Natural killer cell (primary cell): ENCODE measurements around the gene PHLDB3. TPM values are rescaled to one million over a fixed set of nuclear protein-coding genes. Genes with fewer than 3 reads are reported as not detected.
"Not testable (repeated sequence)": the region's sequence is repeated elsewhere in the genome, so short reads cannot be mapped to it uniquely, and the experiment has no call there.

ENCODE experiments used
- ATAC-seq, 3 donors: fragments of 150-1000 bp in 2 of 3; fragments of 200-7000 bp in 1 of 3; cut with Tn5 transposase; 1 replicate in 1 of 3; 2 replicates in 2 of 3; pipeline ENCODE4 v1.10.0; 2021; ENCODE audit warnings: mild to moderate bottlenecking in 2 of 3, moderate library complexity in 2 of 3
- DNase-seq, 2 donors: peaks; one replicate each; pipeline versions ENCODE4 v3.0.0 to v3.0.0-alpha.2; 2013 to 2021; ENCODE audit warnings: mixed read lengths in 1 of 2
- H3K27ac ChIP-seq: one replicate; pipeline ENCODE4 v1.5.1; 2013; ENCODE audit warnings: mild to moderate bottlenecking, low read length
- H3K27me3 ChIP-seq: one replicate; pipeline ENCODE4 v1.6.1; 2013; ENCODE audit warnings: low read length; ENCODE audit not compliant: control insufficient read depth, insufficient read depth
- H3K36me3 ChIP-seq: one replicate; pipeline ENCODE4 v1.6.1; 2013; ENCODE audit warnings: low read length; ENCODE audit not compliant: control insufficient read depth, insufficient read depth
- H3K4me1 ChIP-seq: one replicate; pipeline ENCODE4 v1.6.1; 2013; ENCODE audit warnings: low read length; ENCODE audit not compliant: control insufficient read depth, insufficient read depth
- H3K4me3 ChIP-seq: one replicate; pipeline ENCODE4 v1.5.1; 2013; ENCODE audit warnings: low read length
- H3K9me3 ChIP-seq: one replicate; pipeline ENCODE4 v1.6.1; 2013; ENCODE audit warnings: low read length; ENCODE audit not compliant: control insufficient read depth, insufficient read depth
- H3K27ac Mint-ChIP-seq, 2 donors: one replicate each; pipeline ENCODE4 v1.8.0; 2022; ENCODE audit warnings: mild to moderate bottlenecking in 2 of 2, mixed read lengths in 2 of 2, moderate library complexity in 1 of 2
- H3K27me3 Mint-ChIP-seq, 2 donors: one replicate each; pipeline ENCODE4 v1.8.0; 2022; ENCODE audit warnings: low read depth in 2 of 2, mixed read lengths in 2 of 2
- H3K36me3 Mint-ChIP-seq: one replicate; pipeline ENCODE4 v1.8.0; 2022; ENCODE audit warnings: mixed read lengths
- H3K4me1 Mint-ChIP-seq, 2 donors: one replicate each; pipeline ENCODE4 v1.8.0; 2022; ENCODE audit warnings: mixed read lengths in 2 of 2
- H3K4me3 Mint-ChIP-seq: one replicate; pipeline ENCODE4 v1.8.0; 2022; ENCODE audit warnings: mild to moderate bottlenecking, moderate library complexity, mixed read lengths
- H3K9me3 Mint-ChIP-seq, 2 donors: one replicate each; pipeline ENCODE4 v1.8.0; 2022; ENCODE audit warnings: mixed read lengths in 2 of 2
- CTCF ChIP-seq: fragments of 200-600 bp; IDR thresholded peaks from one replicate; pipeline ENCODE4 v1.8.0; 2022; ENCODE audit warnings: antibody characterized with exemption
- WGBS: methylation state at CpG from one replicate; pipeline ENCODE4 v1.1.7; 2013; ENCODE audit warnings: missing lambda C conversion rate; ENCODE audit not compliant: insufficient coverage; 5-methylcytosine and 5-hydroxymethylcytosine counted together
- intact Hi-C: fragments of 100-400 bp; cut with micrococcal nuclease; formaldehyde crosslinking; loops from one replicate; pipeline ENCODE4 v1.14.2; 2022
- total RNA-seq, 4 donors: library from RNA; stranded (reverse); fragments of 120-200 nt in 1 of 4; gene quantifications; one replicate each; pipeline versions ENCODE4 v1.2.3 to v1.2.4, GENCODE V29; 2013 to 2022

The PHLDB3 gene
- total RNA-seq, 3 donors from 2014 or later (not counting 1 experiment from before 2014, with no cell fraction given) = 24.5 to 24.9 (median 24.8) TPM

- H3K4me1 Mint-ChIP-seq = peaks cover 8 to 16% of the 10 kb centered on the region in 2 donors
- no peak overlapping the region for H3K4me3 ChIP-seq
- no peak overlapping the region for H3K27ac ChIP-seq
- no peaks in the 10 kb centered on the region for H3K9me3 ChIP-seq
- DNase-seq (no peak), ATAC-seq (no peak)
- no peaks in the 10 kb centered on the region for H3K9me3 Mint-ChIP-seq
- H3K4me1 ChIP-seq = peaks cover 3% of the 10 kb centered on the region
- 89% methylated on average over 1 of the region's 2 CpGs for WGBS
- no peaks in the 10 kb centered on the region for H3K27me3 ChIP-seq
- peak overlapping the region in 1 of 2 donors; percentile 60 for H3K27ac Mint-ChIP-seq
- no peaks in the 10 kb centered on the region for H3K36me3 ChIP-seq
- no peak for TF ChIP-seq CTCF
- H3K27me3 Mint-ChIP-seq = no peaks in the 10 kb centered on the region
- intact Hi-C loops = loop anchor here (5.0 kb wide), 1 partner anchor 152 kb away; the partner anchor contains the start of genes IRGQ and ZNF576
- H3K4me3 Mint-ChIP-seq = no peak overlapping the region
- H3K36me3 Mint-ChIP-seq = no peaks in the 10 kb centered on the region
Measured at GRCh38 chr19:43445426-43445825, 59.1 kb downstream of the PHLDB3 start.

DNA sequence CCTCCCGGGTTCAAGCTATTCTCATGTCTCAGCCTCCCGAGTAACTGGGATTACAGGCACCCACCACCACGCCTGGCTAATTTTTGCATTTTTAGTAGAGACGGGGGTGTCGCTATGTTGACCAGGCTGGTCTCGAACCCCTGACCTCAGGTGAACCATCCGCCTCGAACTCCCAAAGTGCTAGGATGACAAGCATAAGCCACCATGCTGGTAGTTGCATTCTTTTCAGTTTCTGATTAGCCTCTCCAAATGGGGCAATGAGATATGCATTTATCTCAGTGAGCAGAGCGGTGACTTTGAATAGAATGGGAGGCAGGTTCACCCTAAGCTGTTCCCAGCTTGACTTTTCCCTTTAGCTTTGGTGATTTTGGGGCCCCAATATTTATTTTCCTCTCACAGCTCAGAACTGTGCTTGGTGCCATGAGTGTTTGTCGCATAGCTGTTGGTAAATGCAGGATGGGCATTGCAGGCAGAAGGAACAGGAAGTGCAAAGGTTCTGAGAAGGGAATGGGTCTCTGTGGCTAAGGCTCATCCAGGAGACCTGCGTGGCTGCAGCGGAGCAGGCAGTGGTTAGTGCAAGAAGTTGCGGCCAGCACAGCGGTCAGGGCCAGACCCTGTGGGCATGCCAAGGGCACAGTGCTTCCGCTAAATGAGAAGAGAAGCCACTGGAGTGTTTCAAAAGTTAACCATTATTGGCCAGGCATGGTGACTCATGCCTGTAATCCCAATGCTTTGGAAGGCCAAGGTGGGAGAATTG lies 59.8 kb downstream of the PHLDB3 start:
- Mint-ChIP-seq H3K27ac (peak overlapping the region in 1 of 2 donors; percentile 33), H3K4me1 (peaks cover 11 to 20% of the 10 kb centered on the region in 2 donors), H3K27me3 (no peaks in the 10 kb centered on the region), H3K9me3 (no peaks in the 10 kb centered on the region), H3K36me3 (no peaks in the 10 kb centered on the region), H3K4me3 (no peak overlapping the region)
- 88% methylated on average over 15 of the region's 15 CpGs for WGBS
- H3K9me3 ChIP-seq = no peaks in the 10 kb centered on the region
- no peaks in the 10 kb centered on the region for H3K27me3 ChIP-seq
- no peak overlapping the region for H3K4me3 ChIP-seq
- TF ChIP-seq CTCF = no peak
- DNase-seq (no peak), ATAC-seq (no peak)
- H3K4me1 ChIP-seq = peaks cover 5% of the 10 kb centered on the region
- intact Hi-C loops = loop anchor here (5.0 kb wide), 1 partner anchor 153 kb away; the partner anchor contains the start of genes IRGQ and ZNF576
- H3K27ac ChIP-seq = no peak overlapping the region
- no peaks in the 10 kb centered on the region for H3K36me3 ChIP-seq

- ATAC-seq, DNase-seq, H3K4me3 ChIP-seq, H3K27ac ChIP-seq, H3K27me3 ChIP-seq, H3K9me3 ChIP-seq, H3K4me3 Mint-ChIP-seq, H3K36me3 Mint-ChIP-seq, H3K27me3 Mint-ChIP-seq, intact Hi-C loops, H3K4me1 ChIP-seq, H3K36me3 ChIP-seq, H3K9me3 Mint-ChIP-seq: not testable (repeated sequence)
- H3K27ac Mint-ChIP-seq = peak overlapping the region in 1 of 2 donors; percentile 79
- WGBS = 92% methylated on average over 9 of the region's 9 CpGs
- H3K4me1 Mint-ChIP-seq = peaks cover 16 to 26% of the 10 kb centered on the region in 2 donors
Measured at GRCh38 chr19:43444091-43444490, 60.5 kb downstream of the PHLDB3 start.

DNA sequence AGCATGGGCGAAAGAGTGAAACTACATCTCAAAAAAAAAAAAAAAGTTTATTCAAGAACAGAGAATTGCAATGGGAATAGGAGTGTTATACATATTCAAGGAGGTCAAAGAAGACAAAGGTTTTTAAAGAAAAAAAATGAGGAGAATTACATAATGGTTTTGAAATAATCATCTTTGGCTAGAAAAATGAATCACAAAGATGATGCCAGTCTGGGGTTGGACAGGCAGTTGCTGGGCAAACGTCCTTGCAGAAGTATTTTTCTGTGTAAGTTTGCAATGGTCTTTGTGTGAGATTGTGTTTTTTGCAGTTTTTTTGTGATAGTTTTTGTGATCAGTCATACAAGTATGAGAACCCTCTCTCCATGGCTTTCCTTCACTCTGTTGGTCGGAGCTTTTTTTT lies 62.8 kb downstream of the PHLDB3 start:
- H3K9me3 ChIP-seq = no peaks in the 10 kb centered on the region
- H3K27ac ChIP-seq = no peak overlapping the region
- no peaks in the 10 kb centered on the region for H3K27me3 ChIP-seq
- Mint-ChIP-seq H3K27me3 (no peaks in the 10 kb centered on the region), H3K27ac (peak overlapping the region; percentile 62 to 88), H3K36me3 (no peaks in the 10 kb centered on the region), H3K4me1 (peaks cover 26 to 38% of the 10 kb centered on the region in 2 donors), H3K9me3 (no peaks in the 10 kb centered on the region), H3K4me3 (no peak overlapping the region)
- H3K4me1 ChIP-seq = peaks cover 24% of the 10 kb centered on the region
- H3K4me3 ChIP-seq = no peak overlapping the region
- ATAC-seq (no peak), DNase-seq (no peak)
- WGBS = 83% methylated on average over 2 of the region's 3 CpGs
- no peak for TF ChIP-seq CTCF
- H3K36me3 ChIP-seq = no peaks in the 10 kb centered on the region
- intact Hi-C loops = no loop called here
